Measurements from ENCODE around the gene ARHGAP40. TPM values are rescaled to one million over a fixed set of nuclear protein-coding genes. Genes with fewer than 3 reads are reported as not detected.

Gene ARHGAP40
- total and polyA plus RNA-seq, 2 of the 13 experiments (the other 11 are each of a cell fraction or from before 2014, with no cell fraction given) = 0.75 to 2.1 TPM

DNA sequence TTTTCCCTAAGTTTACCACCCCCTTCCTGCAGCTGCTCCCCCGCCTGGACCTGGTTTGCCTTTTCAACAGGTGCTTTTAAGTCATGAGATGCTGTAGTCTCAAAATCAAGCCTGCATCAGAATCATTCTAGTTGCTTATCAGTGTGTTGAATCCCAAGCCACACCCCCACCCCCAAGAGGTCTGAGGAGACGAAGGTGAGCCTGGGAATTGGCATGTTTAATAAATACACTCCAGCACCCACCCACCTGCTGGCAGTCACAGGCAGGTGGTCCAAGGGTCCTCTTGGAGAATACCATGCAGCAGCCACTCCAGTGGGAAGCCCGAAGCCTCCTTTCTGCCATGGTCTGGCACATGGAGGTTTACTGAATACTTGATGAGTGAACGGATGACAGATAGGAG, 21.7 kb upstream of the ARHGAP40 start:
- ChIA-PET POLR2A (no interaction called here), CTCF (ENCODE audit: low intra/inter-chr PET ratio, low total read pairs) (no interaction called here)
- in situ Hi-C loops (cut with HindIII; ENCODE audit: extremely low pct_ligation_motif_present, low pct_unique_long_range_greater_than_20kb) = no loop called here
- Histone ChIP-seq H3K79me2 (ENCODE audit: insufficient read depth, low read length) (no peaks in the 10 kb centered on the region), H3K9ac (ENCODE audit: insufficient read depth, low read depth, low read length) (no peak overlapping the region), H3K27me3 (ENCODE audit: control insufficient read depth in 1 of 2, insufficient read depth in 2 of 2, low read length in 2 of 2) (no peaks in the 10 kb centered on the region), H3K4me2 (ENCODE audit: low read depth, low read length) (no peak overlapping the region), H4K20me1 (ENCODE audit: insufficient read depth, low read length) (no peaks in the 10 kb centered on the region), H3K4me3 (replicated peaks in 1 of 3; ENCODE audit: insufficient read depth in 1 of 3, low read depth in 2 of 3, low read length in 3 of 3) (no peak overlapping the region), H3K9me3 (ENCODE audit: low read length) (no peaks in the 10 kb centered on the region), H3K36me3 (replicated peaks in 1 of 2; ENCODE audit: control insufficient read depth in 1 of 2, insufficient read depth in 2 of 2, low read length in 2 of 2) (peaks cover 3 to 19% of the 10 kb centered on the region in 2 experiments; a peak in 3 of 5 replicates), H3K27ac (ENCODE audit: extremely low read length, insufficient read depth, low read length) (no peak overlapping the region), H2AFZ (ENCODE audit: low read length) (no peak overlapping the region), H3K4me1 (ENCODE audit: insufficient read depth, low read length) (peaks cover 52% of the 10 kb centered on the region)
- ATAC-seq (no peak), DNase-seq (ENCODE audit: low spot score) (no peak), FAIRE-seq (no peak)
- BruUV-seq (replicated peaks) = no TSS peak
- intact Hi-C loops (cut with micrococcal nuclease; ENCODE audit: unreplicated experiment) = no loop called here
- 89% methylated on average over 4 of the region's 4 CpGs for WGBS (ENCODE audit: low lambda C conversion rate)
- no peak for TF ChIP-seq ZFP37 (CRISPR knock-in tag; IDR thresholded peaks at IDR 0.05; ENCODE audit: borderline replicate concordance)
- TF ChIP-seq SSRP1 (CRISPR knock-in tag; IDR thresholded peaks at IDR 0.05) = 0 out of 2 replicates have a peak, but pooled peaks have one; percentile 6
- TF ChIP-seq RBM22 (optimal IDR thresholded peaks at IDR 0.05; ENCODE audit: low read length) = peak; percentile 59

DNA sequence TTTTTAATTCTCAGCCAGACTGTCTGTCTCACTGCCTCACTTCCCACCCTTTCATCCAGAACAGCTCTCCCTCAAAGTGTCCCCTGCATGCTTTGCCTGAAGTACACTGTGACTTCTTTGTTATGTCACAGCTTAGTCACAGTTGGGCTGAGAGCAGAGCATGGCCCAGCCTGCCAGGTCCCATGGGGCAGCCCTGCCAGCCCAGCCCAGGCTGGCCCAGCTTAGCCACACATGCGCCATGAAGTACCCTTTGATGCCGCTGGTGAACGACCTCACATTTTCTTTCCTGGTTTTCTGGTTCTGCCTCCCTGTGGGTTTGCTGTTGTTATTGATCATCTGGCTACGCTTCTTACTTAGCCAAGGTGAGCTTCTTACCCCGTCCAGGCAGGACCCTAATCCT, 20.6 kb upstream of the ARHGAP40 start, which contains the start of gene ADIG:
ADIG (plus strand) TSS at position 185 of the 400 bp plus-strand sequence; CDS start at position 239, 54 bp downstream.
- no peak within 1 kb of the TSS for H3K4me2 ChIP-seq (ENCODE audit: low read depth, low read length)
- TF ChIP-seq ZNF460 (CRISPR knock-in tag; IDR thresholded peaks at IDR 0.05; ENCODE audit: borderline replicate concordance) = no peak
- TF ChIP-seq CHD4 (IDR thresholded peaks at IDR 0.05; ENCODE audit: borderline replicate concordance, low read length) = no peak
- TF ChIP-seq MIER3 (CRISPR knock-in tag; IDR thresholded peaks at IDR 0.05; ENCODE audit: borderline replicate concordance) = no peak
- TF ChIP-seq KLF16 (CRISPR knock-in tag; IDR thresholded peaks at IDR 0.05) = no peak
- TF ChIP-seq TBP (CRISPR knock-in tag; IDR thresholded peaks at IDR 0.05) = no peak
- TF ChIP-seq, protein P1, sequence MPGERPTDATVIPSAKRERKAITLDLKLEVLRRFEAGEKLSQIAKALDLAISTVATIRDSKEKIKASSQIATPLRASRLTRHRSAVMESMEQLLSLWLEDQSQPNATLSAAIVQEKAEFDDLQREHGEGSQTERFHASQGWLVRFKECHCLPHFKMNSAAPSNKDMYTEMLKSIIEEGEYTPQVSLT (CRISPR knock-in tag; IDR thresholded peaks at IDR 0.05; ENCODE audit: borderline replicate concordance, low read depth) = no peak
- no peak for TF ChIP-seq FIP1L1 (IDR thresholded peaks at IDR 0.05; ENCODE audit: borderline replicate concordance, insufficient read depth, low read depth, low read length)
- TF ChIP-seq, protein P2, sequence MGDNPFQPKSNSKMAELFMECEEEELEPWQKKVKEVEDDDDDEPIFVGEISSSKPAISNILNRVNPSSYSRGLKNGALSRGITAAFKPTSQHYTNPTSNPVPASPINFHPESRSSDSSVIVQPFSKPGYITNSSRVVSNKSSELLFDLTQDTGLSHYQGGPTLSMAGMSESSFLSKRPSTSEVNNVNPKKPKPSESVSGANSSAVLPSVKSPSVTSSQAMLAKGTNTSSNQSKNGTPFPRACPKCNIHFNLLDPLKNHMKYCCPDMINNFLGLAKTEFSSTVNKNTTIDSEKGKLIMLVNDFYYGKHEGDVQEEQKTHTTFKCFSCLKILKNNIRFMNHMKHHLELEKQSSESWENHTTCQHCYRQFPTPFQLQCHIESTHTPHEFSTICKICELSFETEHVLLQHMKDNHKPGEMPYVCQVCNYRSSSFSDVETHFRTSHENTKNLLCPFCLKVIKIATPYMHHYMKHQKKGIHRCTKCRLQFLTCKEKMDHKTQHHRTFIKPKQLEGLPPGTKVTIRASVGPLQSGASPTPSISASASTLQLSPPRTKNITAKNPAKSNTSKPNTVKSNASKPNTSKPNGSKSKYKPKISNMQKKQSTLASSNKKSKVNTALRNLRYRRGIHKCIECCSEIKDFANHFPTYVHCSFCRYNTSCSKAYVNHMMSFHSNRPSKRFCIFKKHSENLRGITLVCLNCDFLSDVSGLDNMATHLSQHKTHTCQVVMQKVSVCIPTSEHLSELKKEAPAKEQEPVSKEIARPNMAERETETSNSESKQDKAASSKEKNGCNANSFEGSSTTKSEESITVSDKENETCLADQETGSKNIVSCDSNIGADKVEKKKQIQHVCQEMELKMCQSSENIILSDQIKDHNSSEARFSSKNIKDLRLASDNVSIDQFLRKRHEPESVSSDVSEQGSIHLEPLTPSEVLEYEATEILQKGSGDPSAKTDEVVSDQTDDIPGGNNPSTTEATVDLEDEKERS (CRISPR knock-in tag; IDR thresholded peaks at IDR 0.05) = no peak
- TF ChIP-seq ZNF383 (CRISPR knock-in tag; IDR thresholded peaks at IDR 0.05; ENCODE audit: borderline replicate concordance) = no peak
- TF ChIP-seq, protein P3, sequence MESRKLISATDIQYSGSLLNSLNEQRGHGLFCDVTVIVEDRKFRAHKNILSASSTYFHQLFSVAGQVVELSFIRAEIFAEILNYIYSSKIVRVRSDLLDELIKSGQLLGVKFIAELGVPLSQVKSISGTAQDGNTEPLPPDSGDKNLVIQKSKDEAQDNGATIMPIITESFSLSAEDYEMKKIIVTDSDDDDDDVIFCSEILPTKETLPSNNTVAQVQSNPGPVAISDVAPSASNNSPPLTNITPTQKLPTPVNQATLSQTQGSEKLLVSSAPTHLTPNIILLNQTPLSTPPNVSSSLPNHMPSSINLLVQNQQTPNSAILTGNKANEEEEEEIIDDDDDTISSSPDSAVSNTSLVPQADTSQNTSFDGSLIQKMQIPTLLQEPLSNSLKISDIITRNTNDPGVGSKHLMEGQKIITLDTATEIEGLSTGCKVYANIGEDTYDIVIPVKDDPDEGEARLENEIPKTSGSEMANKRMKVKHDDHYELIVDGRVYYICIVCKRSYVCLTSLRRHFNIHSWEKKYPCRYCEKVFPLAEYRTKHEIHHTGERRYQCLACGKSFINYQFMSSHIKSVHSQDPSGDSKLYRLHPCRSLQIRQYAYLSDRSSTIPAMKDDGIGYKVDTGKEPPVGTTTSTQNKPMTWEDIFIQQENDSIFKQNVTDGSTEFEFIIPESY (CRISPR knock-in tag; IDR thresholded peaks at IDR 0.05) = peak; percentile 92
- TF ChIP-seq ZNF501 (CRISPR knock-in tag; IDR thresholded peaks at IDR 0.05) = no peak

More for the DNA sequence above, 20.6 kb upstream of the ARHGAP40 start, which contains the start of gene ADIG:
- no peaks in the 10 kb centered on the region for H3K79me2 ChIP-seq (ENCODE audit: insufficient read depth, low read length)
- in situ Hi-C loops (cut with HindIII; ENCODE audit: extremely low pct_ligation_motif_present, low pct_unique_long_range_greater_than_20kb) (no loop called here), intact Hi-C loops (cut with micrococcal nuclease; ENCODE audit: unreplicated experiment) (no loop called here)
- BruUV-seq (replicated peaks) = no TSS peak
- H3K36me3 ChIP-seq (replicated peaks in 1 of 2; ENCODE audit: control insufficient read depth in 1 of 2, insufficient read depth in 2 of 2, low read length in 2 of 2) = 0 out of 5 replicates have a peak, but pooled peaks cover 0 to 8% of the 10 kb centered on the region in 2 experiments
- H3K27me3 ChIP-seq (ENCODE audit: control insufficient read depth in 1 of 2, insufficient read depth in 2 of 2, low read length in 2 of 2) = no peaks in the 10 kb centered on the region
- no peaks in the 10 kb centered on the region for H4K20me1 ChIP-seq (ENCODE audit: insufficient read depth, low read length)
- H2AFZ ChIP-seq (ENCODE audit: low read length) = no peak within 1 kb of the TSS
- ChIA-PET CTCF (ENCODE audit: low intra/inter-chr PET ratio, low total read pairs) (no interaction called here), POLR2A (no interaction called here)
- 77% methylated on average over 5 of the region's 5 CpGs for whole genome bisulfite sequencing (ENCODE audit: low lambda C conversion rate)
- H3K9me3 ChIP-seq (ENCODE audit: low read length) = no peaks in the 10 kb centered on the region
- H3K27ac ChIP-seq (ENCODE audit: extremely low read length, insufficient read depth, low read length) = no peak within 1 kb of the TSS
- FAIRE-seq = no peak
- H3K9ac ChIP-seq (ENCODE audit: insufficient read depth, low read depth, low read length) = no peak within 1 kb of the TSS
- peak; percentile 15 for ATAC-seq
- H3K4me3 ChIP-seq (replicated peaks in 1 of 3; ENCODE audit: insufficient read depth in 1 of 3, low read depth in 2 of 3, low read length in 3 of 3) = no peak within 1 kb of the TSS
- peaks cover 62% of the 10 kb centered on the region for H3K4me1 ChIP-seq (ENCODE audit: insufficient read depth, low read length)
- peak; percentile 44 for DNase-seq (ENCODE audit: low spot score)
